Adrenal gland (tissue), 5 donors: ENCODE results near the gene NRIP2.
A peak's percentile ranks its signal among the peaks of the same experiment; 100 is the strongest.

Experiments
- POLR2A ChIP-seq, 2 donors: fragments of 450-650 bp; IDR thresholded peaks; one replicate each; pipeline ENCODE4 v1.6.1; 2017; ENCODE audit warnings: antibody characterized with exemption in 2 of 2, mild to moderate bottlenecking in 2 of 2, moderate library complexity in 1 of 2
- TF ChIP-seq, protein P1 (sequence below), 6 experiments: fragments of 450-650 bp in 4 of 6; fragments of 200-600 bp in 2 of 6; sonication (generic) in 1 of 6; IDR thresholded peaks; 1 replicate in 5 of 6; 2 replicates in 1 of 6; pipeline versions ENCODE4 v1.5.1 to v1.8.0; 2016 to 2021; ENCODE audit warnings: antibody characterized with exemption in 6 of 6, mild to moderate bottlenecking in 2 of 6, moderate library complexity in 1 of 6
- donor health status: DM: no; HTN: no; CAD: no.

DNA sequence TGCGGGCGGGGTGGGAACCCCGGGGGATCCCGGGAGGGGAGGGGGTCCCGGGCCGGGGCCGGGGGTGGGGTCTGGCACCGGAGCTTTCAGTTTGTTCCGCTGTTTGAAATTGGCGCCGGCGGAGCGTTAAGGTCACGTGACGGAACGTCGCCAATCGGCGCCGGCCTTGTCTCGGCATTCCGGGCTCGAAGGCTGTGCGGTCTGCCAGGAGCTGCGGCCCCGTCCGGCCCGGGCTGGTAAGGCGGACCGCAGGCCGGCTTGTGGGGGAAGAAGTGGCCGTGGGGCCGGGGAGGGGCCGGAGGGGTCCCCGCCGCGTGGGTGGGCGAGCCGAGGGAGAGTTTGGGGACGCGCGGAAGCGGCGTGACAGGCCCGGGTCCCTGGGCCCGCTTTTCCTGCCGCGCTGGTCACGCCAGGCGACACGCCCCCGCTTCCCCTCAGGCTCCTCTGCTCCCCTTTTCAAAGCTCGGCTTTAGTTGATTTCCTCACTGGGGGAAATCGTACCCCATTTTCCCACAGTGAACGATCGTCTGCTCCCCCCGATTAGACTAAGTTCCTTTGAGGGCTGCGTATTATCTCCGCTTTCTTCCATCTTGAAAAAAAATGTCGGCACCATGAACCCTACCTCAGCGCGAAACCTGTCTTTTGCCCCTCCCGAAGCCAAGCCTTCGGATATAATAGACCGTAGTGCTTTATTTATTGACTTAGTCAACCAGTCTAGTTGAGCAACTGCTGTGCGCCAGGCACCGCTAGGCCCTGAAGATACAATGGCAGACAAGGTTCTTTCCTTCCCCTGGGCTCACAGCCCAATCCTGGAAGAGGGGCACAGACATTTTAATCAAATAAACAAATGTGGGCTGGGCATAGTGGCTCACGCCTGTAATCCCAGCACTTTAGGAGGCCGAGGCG is 42.5 kb upstream of the NRIP2 start, which contains the start of the genes FOXM1 and RHNO1:
- TF ChIP-seq, protein P1, sequence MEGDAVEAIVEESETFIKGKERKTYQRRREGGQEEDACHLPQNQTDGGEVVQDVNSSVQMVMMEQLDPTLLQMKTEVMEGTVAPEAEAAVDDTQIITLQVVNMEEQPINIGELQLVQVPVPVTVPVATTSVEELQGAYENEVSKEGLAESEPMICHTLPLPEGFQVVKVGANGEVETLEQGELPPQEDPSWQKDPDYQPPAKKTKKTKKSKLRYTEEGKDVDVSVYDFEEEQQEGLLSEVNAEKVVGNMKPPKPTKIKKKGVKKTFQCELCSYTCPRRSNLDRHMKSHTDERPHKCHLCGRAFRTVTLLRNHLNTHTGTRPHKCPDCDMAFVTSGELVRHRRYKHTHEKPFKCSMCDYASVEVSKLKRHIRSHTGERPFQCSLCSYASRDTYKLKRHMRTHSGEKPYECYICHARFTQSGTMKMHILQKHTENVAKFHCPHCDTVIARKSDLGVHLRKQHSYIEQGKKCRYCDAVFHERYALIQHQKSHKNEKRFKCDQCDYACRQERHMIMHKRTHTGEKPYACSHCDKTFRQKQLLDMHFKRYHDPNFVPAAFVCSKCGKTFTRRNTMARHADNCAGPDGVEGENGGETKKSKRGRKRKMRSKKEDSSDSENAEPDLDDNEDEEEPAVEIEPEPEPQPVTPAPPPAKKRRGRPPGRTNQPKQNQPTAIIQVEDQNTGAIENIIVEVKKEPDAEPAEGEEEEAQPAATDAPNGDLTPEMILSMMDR (IDR thresholded peaks at IDR 0.05), result peak in 3 of 6 experiments; percentile 6 to 17 (median 8)
- peak; percentile 61 to 72 for TF ChIP-seq POLR2A (IDR thresholded peaks at IDR 0.05)
